GM12801 (cell line): ENCODE data around the gene CERS6.

Experiments used
- CTCF ChIP-seq: IDR thresholded peaks from one replicate; pipeline ENCODE4 v1.5.1; 2011; ENCODE audit warnings: control low read depth; ENCODE audit not compliant: insufficient read length; ENCODE audit errors: extremely low read depth

Gene CERS6

DNA sequence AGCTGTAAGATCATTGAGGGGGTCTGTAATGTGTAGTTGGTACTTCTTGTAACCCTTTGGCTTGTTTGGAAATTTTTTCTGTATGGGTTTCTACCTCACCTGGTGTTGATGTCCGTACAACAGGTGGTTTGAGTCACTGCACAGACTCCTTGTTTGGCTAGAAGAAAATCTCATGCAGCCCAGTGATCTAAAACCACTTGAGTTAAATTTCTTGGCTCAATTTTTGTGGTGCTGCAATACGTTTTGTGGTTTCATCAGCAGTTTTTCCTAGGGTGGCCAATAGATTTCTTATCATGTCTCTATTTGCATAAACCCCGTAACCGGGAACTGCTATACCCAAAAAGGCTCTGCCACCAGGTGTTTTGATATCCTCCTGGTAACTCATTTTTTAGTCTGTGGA, 43.4 kb downstream of the CERS6 start:
- TF ChIP-seq CTCF: no peak

DNA sequence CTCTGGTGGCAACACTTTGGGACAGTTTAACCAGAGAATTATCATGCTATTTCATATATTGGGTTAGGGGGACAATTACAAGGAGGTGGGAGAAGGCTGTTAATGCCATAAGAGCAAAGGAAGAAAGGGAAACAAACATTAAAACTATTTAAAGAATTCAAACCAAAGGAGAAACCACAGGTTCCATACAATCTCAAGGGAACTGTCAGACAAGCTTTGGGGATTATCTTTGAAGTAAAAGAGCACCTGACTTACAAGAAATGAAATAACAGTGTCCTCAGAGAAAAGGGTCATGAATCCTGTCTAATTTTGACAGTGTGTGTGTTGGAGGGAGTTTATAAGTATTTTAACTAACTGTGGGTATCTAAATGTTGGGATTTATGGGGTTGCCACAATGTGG, 44.4 kb downstream of the CERS6 start:
- no peak for TF ChIP-seq CTCF

DNA sequence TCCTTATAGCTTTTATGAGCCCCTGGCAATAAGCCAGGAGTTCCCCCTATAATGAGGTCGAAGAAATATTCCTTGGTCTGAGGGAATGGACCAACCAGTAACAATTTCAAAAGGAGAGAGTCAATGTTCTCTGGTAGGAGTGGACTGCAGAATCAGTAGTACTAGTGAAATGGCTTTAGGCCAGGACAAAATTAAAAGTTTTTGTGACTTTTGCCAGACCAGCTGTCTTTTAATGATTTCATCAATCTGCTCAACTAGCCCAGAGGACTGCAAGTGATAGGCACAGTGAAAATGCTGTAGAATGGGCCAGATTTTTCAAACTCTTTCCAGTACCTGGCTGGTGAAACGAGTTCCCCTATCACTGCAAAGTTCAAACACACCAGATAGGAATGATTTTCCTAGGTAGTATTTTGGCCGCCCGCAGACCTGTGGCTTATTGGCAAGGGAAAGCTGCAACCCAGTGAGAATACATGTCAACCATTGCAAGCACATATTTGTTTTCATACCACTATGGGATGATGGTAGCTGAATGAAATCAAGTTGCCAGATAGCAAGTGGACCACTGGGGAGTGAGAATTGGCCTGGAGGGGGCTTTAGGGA, 45.5 kb downstream of the CERS6 start:
- no peak for TF ChIP-seq CTCF

DNA sequence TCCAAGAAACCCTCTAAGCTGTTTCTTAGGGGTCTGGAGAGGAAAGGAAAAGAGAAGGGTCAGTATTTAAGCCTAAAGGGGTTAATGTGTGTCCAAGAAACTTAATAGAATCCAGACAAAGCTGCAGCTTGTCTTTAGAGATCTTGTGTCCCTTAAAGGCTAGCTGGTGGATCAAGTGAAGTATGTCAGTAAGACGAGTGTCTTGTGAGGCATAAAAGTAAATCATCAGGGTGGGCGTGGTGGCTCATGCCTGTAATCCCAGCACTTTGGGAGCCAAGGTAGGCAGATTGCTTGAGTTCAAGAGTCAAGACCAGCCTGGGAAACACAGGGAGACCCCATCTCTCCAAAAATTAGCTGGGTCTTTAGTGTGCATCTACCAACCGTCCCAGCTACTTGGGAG, 47.8 kb downstream of the CERS6 start:
- TF ChIP-seq CTCF: no peak

DNA sequence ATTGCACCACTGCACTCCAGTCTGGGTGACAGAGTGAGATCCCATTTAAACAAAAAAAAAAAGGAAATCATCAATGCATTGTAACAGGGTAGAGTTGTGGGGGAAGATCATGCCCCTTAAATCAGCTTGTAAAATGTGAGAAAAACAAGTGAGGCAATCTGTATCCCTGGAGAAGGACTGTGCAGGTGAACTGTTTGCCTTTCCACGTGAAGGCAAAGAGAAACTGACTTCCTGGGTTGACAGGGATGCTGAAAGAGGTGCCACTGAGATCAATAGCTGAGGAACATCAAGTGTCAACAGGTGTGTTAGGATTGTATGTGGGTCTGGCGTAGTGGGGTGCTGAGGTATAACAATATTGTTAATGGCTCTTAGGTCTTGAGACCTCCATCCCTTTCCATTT, 48.3 kb downstream of the CERS6 start:
- TF ChIP-seq CTCF: no peak

GRCh38 chr2:168510125-168510756, 54.2 kb downstream of the CERS6 start:
- TF ChIP-seq CTCF: no peak

DNA sequence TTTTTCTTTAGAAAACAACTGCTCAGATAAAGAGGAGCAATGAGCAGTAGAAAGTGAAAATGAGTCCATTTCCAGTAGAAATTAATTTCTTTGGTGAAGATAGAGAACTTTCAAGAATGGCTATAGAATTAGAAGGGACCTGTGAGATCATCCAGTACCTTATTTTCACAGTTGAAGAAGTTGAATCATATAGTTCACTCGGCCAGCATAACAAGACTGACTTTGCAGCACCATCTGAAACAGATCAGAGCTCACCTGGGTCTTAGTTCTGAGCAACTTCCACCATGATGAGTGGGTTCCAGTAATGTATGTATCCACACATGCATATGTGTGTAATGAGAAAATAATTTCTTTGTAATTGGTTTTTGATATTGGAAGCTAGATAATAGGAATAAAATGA, 58.6 kb downstream of the CERS6 start:
- TF ChIP-seq CTCF: no peak

GRCh38 chr2:168515502-168515901, 59.4 kb downstream of the CERS6 start:
- no peak for TF ChIP-seq CTCF
